HG02884 (cell line): Measurements from ENCODE around the gene SHISAL1.

Source experiments
- ATAC-seq: cut with Tn5 transposase; IDR thresholded peaks from one replicate; pipeline ENCODE4 v1.9.1; 2021; ENCODE audit warnings: mild to moderate bottlenecking, moderate library complexity; ENCODE audit not compliant: unreplicated experiment

Gene SHISAL1

DNA sequence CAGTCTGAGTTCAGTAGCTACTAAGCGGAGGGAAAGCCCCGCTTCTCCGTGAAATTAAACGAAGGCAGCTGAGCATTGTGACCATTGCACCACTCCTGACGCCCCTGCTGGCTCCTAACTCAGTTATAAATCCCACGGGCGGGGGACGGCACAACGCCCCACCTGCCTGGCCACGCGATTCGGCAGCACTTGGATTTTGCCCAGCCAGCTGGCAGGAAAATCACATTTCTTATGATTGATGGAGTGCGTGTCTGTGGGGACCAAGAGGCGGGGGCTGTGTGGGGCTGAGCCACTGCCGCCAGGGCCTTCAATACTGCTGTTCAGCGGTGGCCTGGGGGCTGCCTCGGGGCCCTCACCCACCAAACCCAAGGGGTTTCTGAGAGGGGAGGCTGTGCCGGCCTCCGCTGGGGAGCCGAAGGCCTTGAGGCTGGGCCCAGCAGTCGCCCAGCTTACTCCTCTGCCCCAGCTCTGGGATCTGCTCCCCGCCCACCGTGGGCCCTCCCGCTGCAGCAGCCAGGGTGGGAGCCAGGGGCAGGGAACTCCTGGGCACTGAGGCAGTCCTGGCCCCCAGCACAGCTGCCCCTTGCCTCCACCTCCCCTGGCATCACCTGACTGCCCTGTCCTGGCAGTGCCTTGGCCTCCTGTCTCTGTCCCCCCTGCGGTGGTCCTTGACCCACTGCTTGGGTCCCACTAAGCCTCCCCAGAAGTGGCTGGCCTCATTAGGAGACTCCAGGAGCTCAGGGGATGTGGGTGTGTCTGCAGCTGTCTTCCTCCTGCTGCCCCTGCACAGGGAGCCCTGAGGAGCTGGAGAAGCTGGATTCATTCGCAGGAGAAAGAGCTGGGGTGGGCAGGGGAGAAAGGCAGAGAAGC, 30.7 kb downstream of the SHISAL1 start:
- no peak for ATAC-seq

GRCh38 chr22:44280665-44281188, 32.0 kb downstream of the SHISAL1 start:
- no peak for ATAC-seq

DNA sequence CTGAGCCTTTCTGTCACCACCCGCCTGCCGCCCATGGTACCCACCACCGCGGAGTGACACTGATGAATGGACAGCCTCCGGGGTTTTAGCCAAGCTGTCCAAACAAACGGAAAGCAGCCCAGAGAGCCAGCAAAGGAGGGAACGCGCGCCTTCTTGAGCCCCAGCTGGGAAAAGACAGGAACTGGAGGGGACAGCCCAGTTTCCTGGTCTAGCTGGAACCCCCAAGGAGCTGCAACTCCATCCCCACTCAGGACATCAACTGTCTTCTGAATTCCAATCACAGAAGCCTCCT, 33.7 kb downstream of the SHISAL1 start:
- ATAC-seq = no peak

GRCh38 chr22:44278243-44279068, 34.3 kb downstream of the SHISAL1 start:
- no peak for ATAC-seq

- ATAC-seq = no peak
These were observed 35.2 kb downstream of the SHISAL1 start for GRCh38 chr22:44277386-44278135.

DNA sequence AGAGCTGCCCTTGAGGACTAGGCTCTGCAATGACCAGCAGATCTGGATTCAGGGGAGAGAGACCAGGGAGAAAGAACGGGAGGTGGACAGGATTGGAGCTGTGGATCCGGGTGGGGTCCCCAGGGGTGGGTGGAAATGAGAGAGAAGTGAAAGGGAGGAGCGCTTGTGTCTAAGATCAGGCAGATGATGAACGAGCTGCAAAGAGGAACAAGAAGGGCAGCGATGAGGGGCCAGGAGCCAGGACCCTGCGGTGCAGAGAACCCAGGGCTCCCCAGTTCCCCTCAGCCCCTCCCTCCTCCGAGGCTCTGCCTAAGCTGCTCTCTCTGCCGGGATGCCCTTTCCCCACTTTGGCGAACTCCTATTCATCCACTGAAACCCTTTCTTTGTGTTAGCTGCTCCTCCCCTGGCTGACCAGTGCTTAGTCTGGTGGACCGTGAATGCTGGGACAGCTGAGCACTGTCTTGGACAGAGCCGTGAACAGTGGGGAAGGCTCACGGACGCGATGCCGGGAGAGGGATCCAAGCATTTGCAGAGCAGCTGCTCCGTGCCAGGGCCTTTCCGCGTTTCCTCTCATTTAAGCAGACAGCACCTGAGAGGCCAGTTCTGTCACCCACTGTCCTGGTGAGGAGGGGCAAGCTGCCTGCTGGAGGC, 35.9 kb downstream of the SHISAL1 start:
- ATAC-seq = no peak

- ATAC-seq = no peak
These were observed 36.7 kb downstream of the SHISAL1 start for GRCh38 chr22:44276041-44276440.

- no peak for ATAC-seq
These were observed 37.1 kb downstream of the SHISAL1 start for GRCh38 chr22:44275631-44275995.

GRCh38 chr22:44274918-44275630, 37.7 kb downstream of the SHISAL1 start:
- no peak for ATAC-seq

DNA sequence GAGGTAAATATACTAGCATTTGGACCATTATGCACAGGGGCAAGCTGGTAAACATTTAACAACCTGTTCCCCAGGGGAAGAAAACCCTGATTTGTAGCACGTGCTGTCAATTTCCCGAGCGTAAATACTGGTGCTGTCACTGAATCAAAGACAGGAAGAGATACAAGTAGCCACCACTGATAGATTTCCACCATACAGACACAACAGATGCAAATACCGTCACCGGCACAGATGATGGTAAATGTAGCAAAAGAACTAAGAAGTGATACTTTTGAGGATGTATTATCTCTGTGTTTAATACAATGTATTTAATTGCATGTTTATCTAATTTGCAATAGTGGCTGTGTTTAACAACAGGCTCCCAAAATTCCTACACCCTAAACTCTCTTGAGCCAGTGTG, 39.6 kb downstream of the SHISAL1 start:
- ATAC-seq = no peak

- ATAC-seq = no peak
These were observed 40.4 kb downstream of the SHISAL1 start for GRCh38 chr22:44272401-44272771.

DNA sequence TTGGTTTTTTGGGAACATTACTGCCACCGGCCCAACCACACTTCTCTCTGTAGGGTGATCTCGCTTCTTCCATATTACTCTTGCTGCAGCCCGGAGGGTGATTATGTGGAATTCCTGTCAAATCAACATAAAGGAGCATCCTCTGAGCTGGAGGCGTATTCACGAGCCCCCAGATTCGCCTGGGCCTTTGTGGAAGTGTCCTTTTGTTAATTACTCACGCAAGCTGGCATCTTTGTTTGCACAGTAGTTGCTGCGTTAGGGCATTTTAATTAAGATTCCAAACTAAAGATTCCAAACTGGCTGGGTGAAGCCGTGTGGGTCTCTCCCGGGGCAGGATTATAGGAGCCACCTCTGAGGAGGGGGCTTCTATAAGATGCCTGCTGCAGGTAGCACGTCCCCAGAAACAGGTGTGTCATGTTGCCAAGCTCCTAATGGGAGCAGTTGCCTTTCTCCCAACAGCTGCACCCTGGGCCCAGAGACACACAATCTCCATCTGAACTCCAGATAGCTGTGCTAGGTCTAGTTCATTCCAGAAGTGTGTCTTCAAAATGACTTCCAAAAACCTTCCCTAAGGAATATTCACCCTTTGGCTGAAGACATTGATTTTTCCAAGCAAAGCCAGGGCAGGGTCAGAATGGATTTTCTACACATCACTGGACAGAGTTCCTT, 40.9 kb downstream of the SHISAL1 start:
- ATAC-seq = no peak

DNA sequence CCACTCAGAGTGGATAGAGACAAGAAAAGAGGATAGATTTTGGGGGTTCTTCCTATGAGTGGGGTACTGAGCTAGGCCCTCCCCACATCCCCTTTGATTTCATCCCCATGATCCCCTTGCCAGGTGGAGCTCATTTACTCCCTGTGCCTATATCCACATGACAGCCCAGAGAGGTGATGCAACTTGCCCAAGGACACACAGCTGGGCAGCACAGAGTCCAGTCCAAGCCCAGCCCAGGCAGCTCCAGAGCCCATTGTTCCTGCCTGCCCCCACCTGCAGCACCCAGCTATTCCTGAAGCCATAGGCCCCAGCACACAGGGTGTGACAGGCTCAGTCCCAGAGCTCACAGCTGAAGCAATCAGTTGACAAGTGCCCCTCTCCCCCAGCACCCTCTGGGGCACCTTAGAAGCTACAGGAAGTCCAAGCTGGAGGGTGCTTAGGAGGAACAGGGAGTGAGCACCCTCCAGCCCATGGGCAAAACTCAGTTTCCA, 41.7 kb downstream of the SHISAL1 start:
- no peak for ATAC-seq

DNA sequence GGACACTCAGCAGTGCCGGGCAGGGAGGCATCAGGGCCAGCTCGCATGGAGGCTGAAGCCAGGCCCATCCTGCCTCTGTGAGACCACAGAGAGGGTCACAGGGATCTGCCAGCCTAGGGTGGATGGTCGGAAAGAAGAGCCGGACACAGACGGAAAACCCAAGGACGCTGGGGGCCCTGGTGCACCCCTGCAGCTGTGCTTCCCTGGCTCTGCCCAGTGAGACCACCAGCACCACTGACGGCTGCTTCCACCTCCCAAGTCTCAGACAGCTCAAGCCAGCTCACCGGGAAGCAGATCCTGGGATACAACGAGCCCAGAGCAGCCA, 42.2 kb downstream of the SHISAL1 start:
- ATAC-seq = no peak

- ATAC-seq = no peak
These were observed 42.8 kb downstream of the SHISAL1 start for GRCh38 chr22:44269757-44270555.

DNA sequence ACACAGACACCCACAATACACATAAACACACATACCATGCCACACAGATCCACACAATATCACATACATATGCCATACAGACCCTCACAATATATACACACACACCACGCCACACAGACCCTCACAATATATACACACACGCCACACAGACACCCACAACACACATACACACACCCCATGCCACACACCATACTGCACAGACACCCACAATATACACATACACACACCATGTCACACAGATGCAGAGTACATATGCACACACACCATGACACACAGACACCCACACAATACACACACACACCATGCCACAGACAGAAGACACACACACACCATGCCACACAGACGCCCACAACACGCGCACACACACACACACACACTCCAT, 43.6 kb downstream of the SHISAL1 start:
- ATAC-seq = no peak

GRCh38 chr22:44268431-44269116, 44.2 kb downstream of the SHISAL1 start:
- no peak for ATAC-seq

GRCh38 chr22:44267856-44268255, 44.9 kb downstream of the SHISAL1 start:
- no peak for ATAC-seq
